BJ (cell line): ENCODE measurements around the gene JAK1. TPM values are rescaled to one million over a fixed set of nuclear protein-coding genes. Genes with fewer than 3 reads are reported as not detected.

Source experiments
- CTCF ChIA-PET: fragments of 350-600 bp; formaldehyde crosslinking; extraction: SDS; loops from one replicate; lab custom pipeline; 2021; ENCODE audit warnings: antibody characterized with exemption, inconsistent platforms; lab: Yijun Ruan, JAX
- POLR2A ChIA-PET: fragments of 300-600 bp; sonication (Branson Sonifier 250); formaldehyde crosslinking; extraction: SDS; loops from one replicate; lab custom pipeline; 2021; ENCODE audit warnings: antibody characterized with exemption; lab: Charles Lee
- DNase-seq: peaks from one replicate; pipeline ENCODE4 v3.0.0-alpha.2; 2011; ENCODE audit warnings: low read depth
- H3K27me3 ChIP-seq: 2 replicates; pipeline ENCODE4 v1.6.0; 2011; ENCODE audit warnings: low read length; ENCODE audit not compliant: control insufficient read depth, insufficient read depth
- H3K36me3 ChIP-seq: 2 replicates; pipeline ENCODE4 v1.5.1; 2011; ENCODE audit warnings: low read length; ENCODE audit not compliant: control insufficient read depth, insufficient read depth
- H3K4me3 ChIP-seq: 2 replicates; pipeline ENCODE4 v1.5.1; 2011; ENCODE audit warnings: low read depth, mild to moderate bottlenecking, control low read depth, low read length
- CTCF ChIP-seq: IDR thresholded peaks from 2 replicates; pipeline ENCODE4 v1.5.1; 2011; ENCODE audit warnings: low read depth, mild to moderate bottlenecking, control low read depth, inconsistent platforms, low read length, moderate library complexity; ENCODE audit not compliant: insufficient read depth
- polyA plus RNA-seq: library from polyadenylated mRNA; depleted of rRNA; stranded (reverse); fragments of >200 nt; gene quantifications from 2 replicates; pipeline ENCODE4 v1.2.3, GENCODE V29; 2011

JAK1 gene
- polyA plus RNA-seq, 1 experiment = 95.0 TPM

- no peak overlapping the region for H3K4me3 ChIP-seq
- CTCF ChIA-PET = interaction anchor here (0.6 kb wide), 1 partner anchor 20 kb away, joined by 3 read pairs; no protein-coding TSS in a partner anchor
- peaks cover 30% of the 10 kb centered on the region for H3K36me3 ChIP-seq
- POLR2A ChIA-PET = no interaction called here
- no peak for TF ChIP-seq CTCF
- H3K27me3 ChIP-seq = no peaks in the 10 kb centered on the region
- no peak for DNase-seq
Measured at GRCh38 chr1:64836802-64837201, 129.5 kb downstream of the JAK1 start.

DNA sequence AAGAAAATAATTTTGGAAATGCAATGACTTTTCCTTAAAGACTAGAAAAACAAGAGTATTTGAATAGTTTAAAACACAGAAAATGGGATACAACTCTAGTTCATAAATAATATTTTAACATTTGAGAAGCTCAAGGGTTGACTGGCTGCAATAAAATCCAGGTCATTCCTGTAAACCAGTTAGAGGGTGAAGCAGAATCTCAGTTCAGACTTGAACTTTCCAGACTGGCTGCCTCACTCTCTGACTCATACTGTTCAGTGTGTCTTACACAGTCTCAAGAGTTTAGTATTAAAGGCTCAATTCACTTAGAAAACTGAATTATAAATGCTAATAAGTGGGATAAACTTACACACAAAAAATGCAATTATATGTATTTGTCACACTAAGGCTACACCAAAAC, 131.6 kb downstream of the JAK1 start:
- ChIA-PET POLR2A (no interaction called here), CTCF (interaction anchor here (1.2 kb wide), 1 partner anchor 80 kb away, joined by 3 read pairs; no protein-coding TSS in a partner anchor)
- no peak overlapping the region for H3K4me3 ChIP-seq
- H3K36me3 ChIP-seq = peaks cover 22% of the 10 kb centered on the region
- H3K27me3 ChIP-seq = no peaks in the 10 kb centered on the region
- peak; percentile 9 for DNase-seq
- TF ChIP-seq CTCF = no peak

DNA sequence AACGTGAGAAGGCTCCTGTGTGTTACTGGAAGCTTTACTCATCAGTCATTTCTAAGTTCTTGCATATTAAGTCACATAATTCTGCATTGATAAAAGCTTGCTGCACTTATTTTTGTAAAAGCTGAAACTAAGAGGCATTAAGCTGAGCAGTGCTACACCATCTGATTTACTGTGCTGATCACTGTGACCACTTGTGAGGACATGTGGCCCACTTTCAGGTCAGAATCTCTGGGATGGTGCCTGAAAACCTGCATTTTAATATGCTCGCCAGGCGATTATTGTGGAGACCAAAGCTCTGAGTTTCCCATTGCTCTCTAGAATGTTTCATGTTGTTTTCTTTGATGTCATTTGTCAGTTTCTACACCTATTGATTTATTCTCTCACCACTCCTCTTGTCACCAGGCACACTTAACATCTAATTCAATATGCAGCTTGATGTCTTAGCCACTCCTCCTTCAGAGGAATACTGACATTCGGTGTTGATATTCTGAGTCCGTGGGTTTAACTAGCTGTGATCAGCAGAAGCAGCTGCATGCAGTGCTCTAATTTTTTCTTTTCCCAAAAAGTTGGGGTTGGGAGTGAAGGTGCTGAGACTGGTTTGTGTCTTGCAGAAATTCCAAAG, 136.2 kb downstream of the JAK1 start:
- Histone ChIP-seq H3K36me3 (peaks cover 6% of the 10 kb centered on the region), H3K27me3 (no peaks in the 10 kb centered on the region), H3K4me3 (no peak overlapping the region)
- no peak for DNase-seq
- CTCF ChIA-PET = interaction anchor here (0.9 to 1.4 kb wide), 3 partner anchors 140 to 583 kb away, joined by 3 to 6 read pairs (median 3); no protein-coding TSS in a partner anchor
- TF ChIP-seq CTCF = no peak
- POLR2A ChIA-PET = no interaction called here

GRCh38 chr1:64829411-64830029, 136.8 kb downstream of the JAK1 start:
- Histone ChIP-seq H3K36me3 (peaks cover 6% of the 10 kb centered on the region), H3K4me3 (no peak overlapping the region), H3K27me3 (no peaks in the 10 kb centered on the region)
- POLR2A ChIA-PET = no interaction called here
- TF ChIP-seq CTCF = no peak
- DNase-seq = no peak
- CTCF ChIA-PET = interaction anchor here (1.4 kb wide), 1 partner anchor 560 kb away, joined by 6 read pairs; no protein-coding TSS in a partner anchor

GRCh38 chr1:64828829-64829228, 137.5 kb downstream of the JAK1 start:
- ChIA-PET CTCF (interaction anchor here (1.4 kb wide), 1 partner anchor 560 kb away, joined by 6 read pairs; no protein-coding TSS in a partner anchor), POLR2A (no interaction called here)
- TF ChIP-seq CTCF = no peak
- Histone ChIP-seq H3K4me3 (no peak overlapping the region), H3K36me3 (peaks cover 6% of the 10 kb centered on the region), H3K27me3 (no peaks in the 10 kb centered on the region)
- no peak for DNase-seq
